GM12892 (cell line): ENCODE data around the gene CELF2.

Source experiments
- DNase-seq: peaks from one replicate; pipeline ENCODE4 v3.0.0; 2011; ENCODE audit not compliant: insufficient read length
- FAIRE-seq: peaks from 2 replicates; lab custom pipeline; 2011; peaks lifted over from hg19 to GRCh38; lab: Jason Lieb, UNC
- POLR2A ChIP-seq: IDR thresholded peaks from 2 replicates; pipeline ENCODE4 v1.6.1; 2011; ENCODE audit warnings: low read depth, low read length, control low read depth
- POLR2AphosphoS5 ChIP-seq: IDR thresholded peaks from 2 replicates; pipeline ENCODE4 v1.6.1; 2011; ENCODE audit warnings: low read depth, low read length, control low read depth
- TAF1 ChIP-seq: IDR thresholded peaks from 2 replicates; pipeline ENCODE4 v1.6.1; 2011; ENCODE audit warnings: low read depth, mild to moderate bottlenecking, control low read depth, low read length, borderline replicate concordance

The CELF2 gene

GRCh38 chr10:11089272-11089671 is 71.6 kb downstream of the CELF2 start:
- no peak for TF ChIP-seq POLR2AphosphoS5
- FAIRE-seq (no peak), DNase-seq (no peak)

GRCh38 chr10:11091517-11092102 is 73.9 kb downstream of the CELF2 start:
- TF ChIP-seq POLR2AphosphoS5 = no peak
- TF ChIP-seq POLR2A = no peak
- TF ChIP-seq TAF1 = no peak
- DNase-seq (no peak), FAIRE-seq (no peak)

GRCh38 chr10:11093771-11094736 is 76.4 kb downstream of the CELF2 start:
- FAIRE-seq = no peak
- TF ChIP-seq TAF1 = no peak
- no peak for TF ChIP-seq POLR2A
- TF ChIP-seq POLR2AphosphoS5 = no peak
- no peak for DNase-seq

GRCh38 chr10:11095374-11095801 is 77.7 kb downstream of the CELF2 start:
- TF ChIP-seq POLR2A = no peak
- no peak for TF ChIP-seq POLR2AphosphoS5
- no peak for TF ChIP-seq TAF1
- FAIRE-seq = no peak

GRCh38 chr10:11096422-11096821 is 78.8 kb downstream of the CELF2 start:
- FAIRE-seq = no peak

More at GRCh38 chr10:11095374-11095801, 77.7 kb downstream of the CELF2 start:
- DNase-seq = no peak

GRCh38 chr10:11097686-11098085 is 80.0 kb downstream of the CELF2 start:
- DNase-seq (no peak), FAIRE-seq (peak; percentile 79)
- no peak for TF ChIP-seq POLR2AphosphoS5
- TF ChIP-seq POLR2A = no peak
- no peak for TF ChIP-seq TAF1

More at GRCh38 chr10:11096422-11096821, 78.8 kb downstream of the CELF2 start:
- TF ChIP-seq POLR2AphosphoS5 (no peak), POLR2A (no peak), TAF1 (no peak)
- DNase-seq = no peak

GRCh38 chr10:11098666-11099065 is 81.0 kb downstream of the CELF2 start:
- no peak for TF ChIP-seq POLR2A
- TF ChIP-seq TAF1 = no peak
- TF ChIP-seq POLR2AphosphoS5 = no peak
- FAIRE-seq (no peak), DNase-seq (no peak)

- no peak for TF ChIP-seq TAF1
- no peak for TF ChIP-seq POLR2A
- no peak for TF ChIP-seq POLR2AphosphoS5
- DNase-seq (no peak), FAIRE-seq (peak; percentile 75)
These were observed 87.4 kb downstream of the CELF2 start for GRCh38 chr10:11104772-11105675.

GRCh38 chr10:11105676-11106004 is 88.0 kb downstream of the CELF2 start:
- DNase-seq = no peak
- TF ChIP-seq POLR2A (no peak), POLR2AphosphoS5 (no peak), TAF1 (no peak)
- no peak for FAIRE-seq

GRCh38 chr10:11106621-11107374 is 89.1 kb downstream of the CELF2 start:
- no peak for TF ChIP-seq POLR2AphosphoS5
- TF ChIP-seq TAF1 = no peak
- no peak for TF ChIP-seq POLR2A
- no peak for DNase-seq
- peak; percentile 42 for FAIRE-seq

- DNase-seq = no peak
- no peak for FAIRE-seq
- TF ChIP-seq POLR2A = no peak
- no peak for TF ChIP-seq POLR2AphosphoS5
- TF ChIP-seq TAF1 = no peak
These were observed 90.3 kb downstream of the CELF2 start for GRCh38 chr10:11107948-11108347.
